HG02642 (cell line): ENCODE data around the gene CDH3.

ENCODE experiments used
- ATAC-seq: cut with Tn5 transposase; IDR thresholded peaks from one replicate; pipeline ENCODE4 v1.9.1; 2021; ENCODE audit warnings: mild to moderate bottlenecking; ENCODE audit not compliant: unreplicated experiment, poor library complexity

The CDH3 gene

GRCh38 chr16:68733570-68733969 lies 88.5 kb downstream of the CDH3 start:
- no peak for ATAC-seq

- no peak for ATAC-seq
Measured at GRCh38 chr16:68734782-68735181, 89.7 kb downstream of the CDH3 start.

- no peak for ATAC-seq
Measured at GRCh38 chr16:68736561-68736960, 91.5 kb downstream of the CDH3 start.

- ATAC-seq = no peak
Measured at GRCh38 chr16:68737046-68737729, 92.1 kb downstream of the CDH3 start, which contains the start of gene CDH1. CDH1 (plus strand) TSS chr16:68737292; CDS start chr16:68737416, 124 bp downstream.

GRCh38 chr16:68737730-68738629 lies 92.9 kb downstream of the CDH3 start:
- ATAC-seq = no peak

- ATAC-seq = no peak
Measured at GRCh38 chr16:68739964-68740627, 95.0 kb downstream of the CDH3 start.

- no peak for ATAC-seq
Measured at GRCh38 chr16:68740628-68741346, 95.7 kb downstream of the CDH3 start.

GRCh38 chr16:68743664-68744063 lies 98.6 kb downstream of the CDH3 start:
- ATAC-seq = no peak

- no peak for ATAC-seq
Measured at GRCh38 chr16:68744744-68745280, 99.7 kb downstream of the CDH3 start.

- no peak for ATAC-seq
Measured at GRCh38 chr16:68746951-68747350, 101.8 kb downstream of the CDH3 start.

- no peak for ATAC-seq
Measured at GRCh38 chr16:68749432-68749831, 104.3 kb downstream of the CDH3 start.
